HG02588 (cell line): ENCODE measurements around the gene ABCA8.
"Not testable (repeated sequence)": the region's sequence is repeated elsewhere in the genome, so short reads cannot be mapped to it uniquely, and the experiment has no call there.

Experiments
- ATAC-seq: cut with Tn5 transposase; IDR thresholded peaks from one replicate; pipeline ENCODE4 v1.9.1; 2021; ENCODE audit warnings: mild to moderate bottlenecking, moderate library complexity; ENCODE audit not compliant: unreplicated experiment

The ABCA8 gene

DNA sequence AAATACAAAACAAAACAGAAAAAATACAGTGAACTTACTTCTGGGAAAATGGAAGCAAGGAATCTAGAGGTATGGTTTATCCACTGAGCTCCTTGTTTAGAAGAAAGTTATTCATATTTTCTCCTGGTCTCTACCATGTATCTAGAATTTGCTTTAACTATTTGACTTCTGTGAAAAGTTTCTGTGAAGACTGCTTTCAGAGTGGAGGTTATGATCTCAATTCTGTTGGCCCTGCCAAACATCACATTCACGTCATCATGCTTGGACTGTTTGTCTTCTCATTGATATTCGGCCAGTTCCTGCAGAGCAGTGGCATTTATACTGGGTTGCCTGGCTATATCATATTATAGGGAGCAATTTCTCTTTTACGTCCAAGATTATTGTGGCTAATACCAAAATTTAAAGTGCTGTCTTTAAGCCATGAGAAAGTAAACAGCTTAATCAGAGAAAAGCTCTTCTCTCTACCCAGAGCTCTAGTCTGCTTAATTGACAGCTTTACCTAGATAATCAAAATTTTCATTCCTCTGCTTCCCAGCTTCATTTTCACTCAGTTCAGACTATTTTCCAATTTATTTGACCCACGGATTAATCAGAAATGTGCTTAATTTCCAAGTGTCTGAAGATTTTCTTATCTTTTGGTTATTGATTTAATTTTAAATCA is at the start of gene ABCA8:
ABCA8 (minus strand) TSS at position 212 of the 661 bp plus-strand sequence. CDS start 13,358 bp downstream, outside the sequence.
- ATAC-seq = no peak

DNA sequence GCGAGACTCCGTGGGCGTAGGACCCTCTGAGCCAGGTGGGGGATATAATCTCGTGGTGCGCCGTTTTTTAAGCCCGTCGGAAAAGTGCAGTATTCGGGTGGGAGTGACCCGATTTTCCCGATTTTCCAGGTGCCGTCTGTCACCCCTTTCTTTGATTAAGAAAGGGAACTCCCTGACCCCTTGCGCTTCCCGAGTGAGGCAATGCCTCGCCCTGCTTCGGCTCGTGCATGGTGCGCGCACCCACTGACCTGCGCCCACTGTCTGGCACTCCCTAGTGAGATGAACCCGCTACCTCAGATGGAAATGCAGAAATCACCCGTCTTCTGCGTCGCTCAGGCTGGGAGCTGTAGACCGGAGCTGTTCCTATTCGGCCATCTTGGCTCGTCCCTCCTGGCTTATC is 49.6 kb upstream of the ABCA8 start:
- not testable (repeated sequence) for ATAC-seq

GRCh38 chr17:68999743-69000142 is 44.6 kb upstream of the ABCA8 start:
- ATAC-seq = not testable (repeated sequence)

DNA sequence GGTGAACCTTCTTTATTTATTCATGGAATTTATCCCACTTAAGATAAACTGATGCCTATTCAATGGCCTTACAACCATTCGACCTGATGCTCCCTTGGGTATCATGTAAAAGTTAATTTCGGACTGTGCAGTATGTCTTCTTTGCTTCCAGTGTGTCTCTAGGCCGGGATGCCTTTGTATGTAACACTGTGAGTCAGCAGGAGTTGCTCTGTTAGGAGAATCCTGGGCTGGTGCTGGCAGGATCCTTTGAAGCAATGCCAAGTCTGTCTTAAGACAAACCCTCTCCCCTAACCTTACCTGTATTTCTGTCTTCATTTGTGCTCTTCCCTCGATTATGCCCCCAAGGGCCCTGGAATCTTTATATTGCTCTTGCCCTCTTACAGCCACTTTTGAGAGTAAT is 37.9 kb upstream of the ABCA8 start:
- no peak for ATAC-seq

- no peak for ATAC-seq
Observed at GRCh38 chr17:68987966-68988365, 32.8 kb upstream of the ABCA8 start.

DNA sequence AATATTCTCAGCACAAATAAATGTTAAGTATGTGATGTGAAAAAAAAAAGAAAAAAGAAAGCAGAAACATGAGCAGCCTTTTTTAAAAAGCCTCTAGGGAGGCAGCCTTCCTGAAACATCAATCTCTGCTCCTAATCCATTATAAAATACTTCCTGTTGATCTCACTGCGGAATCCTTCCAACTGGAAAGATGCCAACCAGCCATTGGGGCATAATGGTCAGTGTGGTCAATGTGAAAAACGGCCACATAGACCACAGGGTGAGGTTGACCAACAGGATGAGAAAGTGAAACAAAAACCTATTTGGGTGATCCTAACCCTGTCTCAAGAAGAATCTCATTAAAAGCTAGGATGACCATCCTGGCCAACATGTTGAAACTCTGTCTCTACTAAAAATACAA is 26.1 kb upstream of the ABCA8 start:
- ATAC-seq = peak; percentile 64

DNA sequence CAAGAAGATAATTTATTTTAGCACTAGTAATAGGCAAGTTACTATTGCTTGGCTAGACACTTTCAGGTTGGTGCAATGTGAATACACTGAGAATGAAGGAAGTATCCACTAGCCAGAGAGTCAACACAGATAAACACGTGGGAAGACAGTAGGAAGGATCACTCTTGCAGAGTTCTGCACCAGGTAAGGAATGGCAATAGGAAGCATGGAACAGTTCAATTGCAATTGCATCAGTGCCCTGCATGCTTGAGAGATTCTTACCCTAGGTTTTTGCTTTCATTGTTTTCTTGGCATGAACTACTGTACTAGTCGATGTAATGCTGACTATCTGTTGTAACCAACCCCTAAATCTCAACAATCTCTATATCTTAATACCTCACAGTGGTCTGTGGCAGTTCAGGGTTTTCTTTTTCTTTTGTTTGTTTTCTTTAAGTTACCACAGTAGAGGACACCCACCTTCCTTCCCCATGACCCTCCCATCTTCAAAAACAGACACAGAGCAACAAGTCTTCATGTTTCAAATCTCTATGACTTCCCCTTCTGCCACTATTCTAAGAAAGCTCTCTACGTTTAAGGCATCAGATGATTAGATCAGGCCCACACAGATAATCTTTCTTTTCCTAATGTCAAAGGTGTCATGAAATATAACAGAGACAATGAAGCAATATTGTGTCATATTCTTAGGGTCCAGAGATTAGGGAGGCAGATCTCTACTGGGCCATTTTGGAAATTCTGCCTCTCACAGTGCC is 18.1 kb upstream of the ABCA8 start:
- no peak for ATAC-seq

- no peak for ATAC-seq
Observed at GRCh38 chr17:68972119-68972704, 17.0 kb upstream of the ABCA8 start.

GRCh38 chr17:68969101-68969500 is 13.9 kb upstream of the ABCA8 start:
- no peak for ATAC-seq

- no peak for ATAC-seq
Observed at GRCh38 chr17:68963958-68964357, 8.8 kb upstream of the ABCA8 start.

GRCh38 chr17:68961214-68961882 is 6.2 kb upstream of the ABCA8 start:
- no peak for ATAC-seq

GRCh38 chr17:68959117-68959516 is 3.9 kb upstream of the ABCA8 start:
- ATAC-seq = not testable (repeated sequence)

DNA sequence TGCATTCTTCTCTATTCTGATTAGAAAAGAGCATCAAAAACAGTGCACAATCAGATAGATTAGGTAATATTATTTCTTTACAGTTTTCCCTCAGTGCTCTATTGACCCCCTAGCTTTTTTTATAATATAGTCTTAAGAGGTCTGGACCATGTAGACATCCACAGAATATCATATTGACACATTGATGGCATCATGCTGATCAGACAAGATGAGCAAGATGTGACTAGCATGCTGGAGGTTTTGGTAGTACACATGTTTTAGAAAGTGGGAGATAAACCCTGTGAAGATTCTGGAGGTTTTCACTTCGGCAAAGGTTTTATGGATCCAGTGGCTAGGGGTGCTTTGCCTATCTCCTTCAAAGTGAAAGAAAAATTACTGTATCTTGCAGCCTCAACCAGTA is 2.8 kb upstream of the ABCA8 start:
- ATAC-seq = no peak

- no peak for ATAC-seq
Observed at GRCh38 chr17:68954146-68954896, 871 bp downstream of the ABCA8 start.

DNA sequence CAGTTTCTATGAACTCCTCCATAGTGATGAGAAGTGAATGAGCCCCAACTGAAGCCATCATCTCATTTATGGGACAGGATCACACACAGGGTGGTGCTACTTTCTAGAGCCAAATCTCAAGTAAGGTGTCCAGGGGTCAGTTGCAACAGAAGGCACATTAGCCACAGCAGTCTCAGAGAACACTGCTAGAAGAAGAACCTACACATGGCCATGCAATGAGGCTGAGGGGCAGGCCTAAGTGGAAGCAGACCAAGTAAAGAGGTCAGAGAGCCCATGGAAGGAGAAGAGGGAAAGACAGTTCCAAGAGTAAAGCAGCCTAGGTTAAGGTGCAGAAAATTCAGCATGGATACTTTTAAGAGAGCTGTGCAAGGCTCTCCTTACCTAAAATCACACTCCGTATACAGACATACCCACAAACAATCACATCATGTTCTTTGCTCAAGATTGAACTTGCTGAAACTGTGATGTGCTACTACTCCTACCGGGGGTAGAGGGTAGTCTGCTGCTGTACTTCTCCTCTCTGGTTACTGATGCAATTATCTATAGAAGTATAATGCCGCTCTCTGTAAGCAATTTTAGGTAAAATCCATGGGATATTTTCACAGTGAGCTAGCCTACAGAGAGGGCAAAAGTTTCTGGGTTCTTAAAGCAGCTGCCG is 1.7 kb downstream of the ABCA8 start:
- no peak for ATAC-seq

DNA sequence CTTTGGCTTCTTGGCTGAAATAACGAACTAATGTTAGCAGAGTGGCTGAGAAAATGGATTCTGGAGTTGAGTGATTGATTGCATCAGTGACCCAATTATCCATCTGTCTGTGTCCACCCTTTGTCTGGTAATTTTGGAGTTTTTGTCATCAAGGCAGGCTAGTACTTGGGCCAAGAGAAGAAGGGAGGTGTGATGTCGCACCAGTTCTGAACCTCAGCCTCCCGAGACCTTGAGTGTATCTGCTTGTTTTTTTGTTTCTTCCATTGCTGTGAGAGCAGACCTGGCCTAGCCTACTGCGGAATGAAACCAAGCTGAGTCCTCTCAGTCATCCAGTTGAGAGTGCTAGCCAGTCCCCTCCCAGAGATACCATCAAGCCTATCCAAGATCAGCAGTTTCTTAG is 4.5 kb downstream of the ABCA8 start:
- ATAC-seq = no peak

DNA sequence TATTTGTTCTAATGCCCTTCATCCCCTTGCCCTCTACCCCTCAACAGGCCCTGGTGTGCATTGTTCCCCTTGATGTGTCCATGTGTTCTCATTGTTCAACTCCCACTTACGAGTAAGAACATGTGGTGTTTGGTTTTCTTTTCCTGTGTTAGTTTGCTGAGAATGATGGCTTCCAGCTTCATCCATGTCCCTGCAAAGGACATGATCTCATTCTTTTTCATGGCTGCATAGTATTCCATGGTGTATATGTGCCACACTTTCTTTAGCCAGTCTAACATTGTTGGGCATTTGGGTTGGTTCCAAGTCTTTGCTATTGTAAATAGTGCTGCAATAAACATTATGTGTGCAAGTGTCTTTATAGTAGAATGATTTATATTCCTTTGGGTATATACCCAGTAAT is 7.3 kb downstream of the ABCA8 start:
- ATAC-seq = not testable (repeated sequence)

DNA sequence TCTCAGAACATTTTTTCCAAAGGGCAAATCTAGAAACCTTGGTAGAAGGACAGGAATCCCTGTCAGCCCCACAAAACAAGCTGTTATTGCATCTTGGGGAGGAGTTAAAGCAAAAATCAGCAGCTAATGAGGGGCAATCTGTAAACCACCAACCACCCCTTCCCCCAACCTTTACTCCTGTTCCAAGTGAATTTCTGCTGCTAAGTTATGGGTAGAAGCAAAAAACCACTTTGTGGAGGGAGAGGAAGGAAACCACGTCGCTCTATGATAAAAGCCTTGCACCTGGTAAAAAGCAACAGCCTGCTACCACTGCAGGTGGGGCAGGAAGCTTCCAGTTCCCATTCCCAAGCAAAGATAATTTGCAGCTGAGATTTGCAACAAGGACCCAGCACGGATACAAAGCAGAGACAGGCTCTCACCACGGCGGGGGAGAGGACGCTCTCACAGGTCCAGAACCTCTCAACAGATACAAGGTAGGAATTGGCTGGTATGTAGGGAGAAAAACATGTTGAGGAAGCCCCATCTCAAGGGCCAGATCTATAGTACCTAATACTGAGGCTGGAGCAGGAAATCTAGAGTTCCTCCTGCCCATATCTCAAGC is 10.7 kb downstream of the ABCA8 start:
- ATAC-seq = no peak

GRCh38 chr17:68943812-68944182 is 11.4 kb downstream of the ABCA8 start:
- not testable (repeated sequence) for ATAC-seq
